ENCODE data around the gene APOL6. TPM values are rescaled to one million over a fixed set of nuclear protein-coding genes. Genes with fewer than 3 reads are reported as not detected.
"Not testable (repeated sequence)": the region's sequence is repeated elsewhere in the genome, so short reads cannot be mapped to it uniquely, and the experiment has no call there.

APOL6 gene
- total RNA-seq, 2 experiments from 2014 or later, result 59.9 to 65.2 TPM

- H3K4me1 Mint-ChIP-seq, H3K4me3 Mint-ChIP-seq, H3K27me3 Mint-ChIP-seq, ATAC-seq, DNase-seq, H3K27ac Mint-ChIP-seq, CTCF ChIA-PET: not testable (repeated sequence)
- Mint-ChIP-seq H3K9me3 (ENCODE audit: low read depth) (peaks cover 11% of the 10 kb centered on the region), H3K36me3 (peaks cover 20% of the 10 kb centered on the region)
Measured at GRCh38 chr22:35679492-35679891, 31.2 kb downstream of the APOL6 start.

- no peaks in the 10 kb centered on the region for H3K4me1 Mint-ChIP-seq
- H3K9me3 Mint-ChIP-seq (ENCODE audit: low read depth), result peaks cover 11% of the 10 kb centered on the region
- CTCF ChIA-PET, result no interaction called here
- H3K27ac Mint-ChIP-seq, result no peak overlapping the region
- DNase-seq, result no peak
- no peak for ATAC-seq
- no peak overlapping the region for H3K4me3 Mint-ChIP-seq
- H3K36me3 Mint-ChIP-seq, result peaks cover 11% of the 10 kb centered on the region
- H3K27me3 Mint-ChIP-seq, result peaks cover 4% of the 10 kb centered on the region
Measured at GRCh38 chr22:35681454-35682052, 33.3 kb downstream of the APOL6 start.

GRCh38 chr22:35683560-35683959, 35.3 kb downstream of the APOL6 start:
- no peak for DNase-seq
- ATAC-seq, result no peak
- H3K4me3 Mint-ChIP-seq, result no peak overlapping the region
- CTCF ChIA-PET, result no interaction called here
- no peak overlapping the region for H3K27ac Mint-ChIP-seq
- H3K4me1 Mint-ChIP-seq, result no peaks in the 10 kb centered on the region
- H3K36me3 Mint-ChIP-seq, result peaks cover 7% of the 10 kb centered on the region
- H3K9me3 Mint-ChIP-seq (ENCODE audit: low read depth), result peaks cover 10% of the 10 kb centered on the region
- peaks cover 4% of the 10 kb centered on the region for H3K27me3 Mint-ChIP-seq

- DNase-seq, result no peak
- CTCF ChIA-PET, result no interaction called here
- Mint-ChIP-seq H3K9me3 (ENCODE audit: low read depth) (peaks cover 10% of the 10 kb centered on the region), H3K4me3 (no peak overlapping the region), H3K4me1 (no peaks in the 10 kb centered on the region), H3K27me3 (peaks cover 6% of the 10 kb centered on the region), H3K27ac (no peak overlapping the region), H3K36me3 (peaks cover 7% of the 10 kb centered on the region)
- no peak for ATAC-seq
Measured at GRCh38 chr22:35684270-35684700, 36.0 kb downstream of the APOL6 start.

- Mint-ChIP-seq H3K9me3 (ENCODE audit: low read depth) (peaks cover 10% of the 10 kb centered on the region), H3K36me3 (peaks cover 7% of the 10 kb centered on the region), H3K27me3 (peaks cover 7% of the 10 kb centered on the region), H3K4me3 (no peak overlapping the region), H3K27ac (no peak overlapping the region), H3K4me1 (no peaks in the 10 kb centered on the region)
- ATAC-seq (no peak), DNase-seq (no peak)
- CTCF ChIA-PET, result no interaction called here
Measured at GRCh38 chr22:35684732-35685131, 36.5 kb downstream of the APOL6 start.

- Mint-ChIP-seq H3K4me1 (no peaks in the 10 kb centered on the region), H3K9me3 (ENCODE audit: low read depth) (peaks cover 9% of the 10 kb centered on the region), H3K4me3 (no peak overlapping the region), H3K36me3 (peaks cover 6% of the 10 kb centered on the region), H3K27ac (no peak overlapping the region), H3K27me3 (peaks cover 7% of the 10 kb centered on the region)
- CTCF ChIA-PET, result no interaction called here
- DNase-seq (no peak), ATAC-seq (no peak)
Measured at GRCh38 chr22:35685731-35686130, 37.5 kb downstream of the APOL6 start.

GRCh38 chr22:35686298-35686697, 38.1 kb downstream of the APOL6 start:
- H3K27ac Mint-ChIP-seq, result no peak overlapping the region
- peaks cover 7% of the 10 kb centered on the region for H3K27me3 Mint-ChIP-seq
- H3K4me1 Mint-ChIP-seq, result no peaks in the 10 kb centered on the region
- no peak for ATAC-seq
- H3K4me3 Mint-ChIP-seq, result no peak overlapping the region
- CTCF ChIA-PET, result no interaction called here
- no peak for DNase-seq
- peaks cover 8% of the 10 kb centered on the region for H3K9me3 Mint-ChIP-seq (ENCODE audit: low read depth)
- peaks cover 5% of the 10 kb centered on the region for H3K36me3 Mint-ChIP-seq

- H3K9me3 Mint-ChIP-seq (ENCODE audit: low read depth), result peaks cover 2% of the 10 kb centered on the region
- H3K27ac Mint-ChIP-seq, result no peak overlapping the region
- CTCF ChIA-PET, result no interaction called here
- H3K4me3 Mint-ChIP-seq, result no peak overlapping the region
- H3K27me3 Mint-ChIP-seq, result peaks cover 7% of the 10 kb centered on the region
- no peaks in the 10 kb centered on the region for H3K4me1 Mint-ChIP-seq
- no peak for DNase-seq
- no peaks in the 10 kb centered on the region for H3K36me3 Mint-ChIP-seq
- ATAC-seq, result no peak
Measured at GRCh38 chr22:35687461-35687860, 39.2 kb downstream of the APOL6 start.

GRCh38 chr22:35688913-35689675, 40.8 kb downstream of the APOL6 start:
- no peaks in the 10 kb centered on the region for H3K36me3 Mint-ChIP-seq
- no peak overlapping the region for H3K27ac Mint-ChIP-seq
- ATAC-seq (no peak), DNase-seq (no peak)
- peaks cover 3% of the 10 kb centered on the region for H3K27me3 Mint-ChIP-seq
- H3K4me1 Mint-ChIP-seq, result no peaks in the 10 kb centered on the region
- peaks cover 2% of the 10 kb centered on the region for H3K9me3 Mint-ChIP-seq (ENCODE audit: low read depth)
- H3K4me3 Mint-ChIP-seq, result no peak overlapping the region
- CTCF ChIA-PET, result no interaction called here

GRCh38 chr22:35690001-35690400, 41.8 kb downstream of the APOL6 start:
- H3K27ac Mint-ChIP-seq, result no peak overlapping the region
- no peak for ATAC-seq
- H3K36me3 Mint-ChIP-seq, result no peaks in the 10 kb centered on the region
- H3K27me3 Mint-ChIP-seq, result peaks cover 3% of the 10 kb centered on the region
- CTCF ChIA-PET, result interaction anchor here (1.0 to 1.2 kb wide), 2 partner anchors 12 to 63 kb away, joined by 3 read pairs; no protein-coding TSS in a partner anchor
- H3K4me1 Mint-ChIP-seq, result no peaks in the 10 kb centered on the region
- no peak overlapping the region for H3K4me3 Mint-ChIP-seq
- no peak for DNase-seq
- peaks cover 2% of the 10 kb centered on the region for H3K9me3 Mint-ChIP-seq (ENCODE audit: low read depth)

- CTCF ChIA-PET, result no interaction called here
- Mint-ChIP-seq H3K9me3 (ENCODE audit: low read depth) (no peaks in the 10 kb centered on the region), H3K4me1 (no peaks in the 10 kb centered on the region), H3K27me3 (no peaks in the 10 kb centered on the region), H3K27ac (no peak overlapping the region), H3K36me3 (no peaks in the 10 kb centered on the region), H3K4me3 (no peak overlapping the region)
- ATAC-seq, result no peak
- DNase-seq, result no peak
Measured at GRCh38 chr22:35695202-35695601, 47.0 kb downstream of the APOL6 start.

- H3K27me3 Mint-ChIP-seq, result no peaks in the 10 kb centered on the region
- peak; percentile 47 for ATAC-seq
- no peaks in the 10 kb centered on the region for H3K4me1 Mint-ChIP-seq
Measured at GRCh38 chr22:35697142-35697541, 48.9 kb downstream of the APOL6 start.

GRCh38 chr22:35699852-35700251, 51.6 kb downstream of the APOL6 start:
- CTCF ChIA-PET; ATAC-seq; H3K27ac Mint-ChIP-seq; H3K9me3 Mint-ChIP-seq (ENCODE audit: low read depth); H3K4me1 Mint-ChIP-seq; H3K36me3 Mint-ChIP-seq; H3K27me3 Mint-ChIP-seq; H3K4me3 Mint-ChIP-seq: not testable (repeated sequence)
- DNase-seq, result peak; percentile 29

More at GRCh38 chr22:35697142-35697541, 48.9 kb downstream of the APOL6 start:
- CTCF ChIA-PET, result no interaction called here
- peak; percentile 64 for DNase-seq
- Mint-ChIP-seq H3K4me3 (no peak overlapping the region), H3K9me3 (ENCODE audit: low read depth) (no peaks in the 10 kb centered on the region), H3K27ac (no peak overlapping the region), H3K36me3 (no peaks in the 10 kb centered on the region)

GRCh38 chr22:35703861-35704584, 55.8 kb downstream of the APOL6 start:
- DNase-seq (no peak), ATAC-seq (no peak)
- Mint-ChIP-seq H3K27me3 (no peaks in the 10 kb centered on the region), H3K4me1 (no peaks in the 10 kb centered on the region), H3K36me3 (no peaks in the 10 kb centered on the region), H3K4me3 (no peak overlapping the region), H3K9me3 (ENCODE audit: low read depth) (no peaks in the 10 kb centered on the region), H3K27ac (no peak overlapping the region)
- CTCF ChIA-PET, result no interaction called here
